ENCODE results near the gene COPA.
A peak's percentile ranks its signal among the peaks of the same experiment; 100 is the strongest.
"Not testable (repeated sequence)": the region's sequence is repeated elsewhere in the genome, so short reads cannot be mapped to it uniquely, and the experiment has no call there.

Gene COPA

GRCh38 chr1:160325252-160325651 lies 17.8 kb downstream of the COPA start:
- peak; percentile 88 for DNase-seq

GRCh38 chr1:160322831-160323230 lies 20.2 kb downstream of the COPA start:
- DNase-seq = no peak

DNA sequence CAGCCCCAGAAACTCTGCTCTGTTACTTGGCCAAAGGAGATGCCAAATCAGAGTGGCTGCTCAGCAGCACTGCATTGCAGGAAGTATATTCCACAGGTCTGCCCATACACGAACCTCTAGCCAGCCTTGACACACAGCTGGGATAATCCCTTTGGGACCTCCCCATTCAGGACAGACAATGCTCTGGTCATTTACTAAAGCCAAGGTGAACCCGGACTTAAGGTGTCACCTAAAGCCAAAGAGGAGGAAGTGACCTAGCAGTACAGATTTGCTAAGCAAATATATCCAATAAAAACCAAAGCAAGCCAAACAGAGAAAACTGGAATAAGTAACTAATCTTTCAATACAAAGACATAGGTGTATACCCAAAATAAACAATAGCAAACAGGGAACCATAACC lies 27.7 kb downstream of the COPA start:
- no peak for DNase-seq

DNA sequence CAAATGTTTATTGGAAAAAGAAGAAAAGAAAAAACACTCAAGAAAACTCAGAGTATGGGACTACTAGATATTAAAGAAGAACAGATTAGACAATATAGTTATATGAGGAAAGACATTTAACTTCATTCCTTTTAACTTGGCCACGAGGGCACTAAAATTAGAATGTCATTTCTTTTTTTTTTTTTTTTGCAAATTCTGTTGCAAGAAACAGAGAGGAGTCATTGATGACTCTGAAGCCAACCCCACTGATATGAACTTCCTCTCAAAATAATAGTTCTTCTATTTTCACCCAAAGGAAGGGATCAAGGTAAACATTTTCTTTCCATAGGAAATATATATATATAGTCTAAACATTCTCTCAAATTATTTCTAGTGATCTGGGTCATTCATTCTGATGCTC lies 33.5 kb downstream of the COPA start:
- DNase-seq = no peak

GRCh38 chr1:160309185-160309557 lies 33.9 kb downstream of the COPA start:
- DNase-seq = no peak

DNA sequence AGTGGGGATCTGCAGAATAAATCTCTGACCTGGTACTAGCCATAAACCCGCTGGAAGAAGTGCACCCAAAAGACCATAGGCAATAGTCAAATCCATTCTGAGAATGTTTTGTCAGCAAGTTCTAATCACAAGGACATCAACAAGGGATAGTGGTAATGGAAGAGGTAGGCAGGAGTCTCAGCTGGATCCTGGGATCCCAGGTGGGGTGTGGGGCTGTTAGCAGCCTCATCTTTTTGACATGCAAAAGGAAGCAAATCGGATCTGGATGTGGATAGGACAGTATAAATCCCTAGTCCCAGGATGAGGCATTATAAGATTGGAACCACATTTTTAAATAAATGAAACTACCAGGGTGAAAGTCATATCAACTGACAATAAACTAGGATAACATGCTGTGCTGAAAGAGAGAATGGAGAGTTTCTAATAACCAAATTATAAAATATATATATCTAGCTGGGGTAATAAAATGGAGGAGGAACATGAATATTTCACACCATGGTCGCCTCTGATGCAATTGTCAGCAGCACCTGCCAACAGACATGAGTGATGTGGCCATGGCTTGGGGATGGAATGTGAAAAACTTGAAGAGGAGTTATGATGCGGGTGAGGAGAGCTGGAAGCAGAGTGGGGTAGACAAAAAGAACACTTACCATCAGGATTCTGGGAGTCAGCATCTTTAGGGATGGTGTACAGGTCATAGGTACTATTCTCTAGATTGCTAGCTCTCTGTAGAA lies 34.4 kb downstream of the COPA start:
- no peak for DNase-seq

DNA sequence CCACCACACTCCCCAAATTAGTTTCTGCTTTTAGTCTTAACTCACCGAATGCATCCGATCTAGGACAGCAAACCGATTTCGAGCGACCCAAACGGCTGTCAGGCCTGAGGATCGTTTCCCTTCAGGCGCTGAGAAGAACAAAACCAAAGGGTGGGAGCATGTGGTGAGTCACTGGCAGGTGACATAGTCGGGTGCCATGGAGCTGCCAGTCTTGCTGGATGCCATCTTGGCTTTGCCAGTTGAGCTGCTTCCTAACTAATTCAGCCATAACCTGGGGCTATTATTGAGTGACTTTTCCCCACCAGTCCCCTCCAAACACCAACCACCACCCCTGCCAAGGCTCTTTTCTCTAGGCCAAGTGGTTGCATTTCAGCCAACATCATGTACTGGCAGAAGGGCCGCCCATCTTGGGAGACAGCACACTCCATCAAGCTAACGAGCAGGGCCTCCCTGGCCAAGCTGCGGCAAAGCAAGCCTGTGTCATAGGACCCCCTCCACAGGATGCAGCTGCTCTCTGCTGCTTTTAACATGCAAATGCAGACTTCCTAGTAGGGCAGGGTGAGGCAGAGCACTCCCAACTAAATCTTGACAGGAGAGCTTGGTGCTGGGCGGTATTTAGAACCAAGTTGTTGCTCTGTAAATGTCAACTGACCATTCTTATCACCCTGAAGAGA lies 35.8 kb downstream of the COPA start:
- no peak for DNase-seq

DNA sequence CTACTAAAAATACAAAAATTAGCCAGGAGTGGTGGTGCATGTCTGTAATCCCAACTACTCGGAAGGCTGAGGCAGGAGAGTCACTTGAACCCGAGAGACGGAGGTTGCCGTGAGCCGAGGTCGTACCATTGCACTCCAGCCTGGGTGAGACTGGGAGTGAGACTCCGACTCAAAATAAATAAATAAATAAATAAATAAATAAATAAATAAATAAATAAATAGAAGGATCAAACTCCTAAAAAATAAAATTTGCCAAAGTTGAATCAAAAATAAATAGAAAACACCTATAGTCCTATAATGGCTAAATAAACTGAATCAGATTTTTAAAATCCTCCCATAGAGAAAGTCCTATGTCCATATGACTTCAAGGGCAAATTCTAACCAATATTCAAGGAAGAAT lies 42.9 kb downstream of the COPA start:
- no peak for DNase-seq

GRCh38 chr1:160296036-160296435 lies 47.0 kb downstream of the COPA start:
- no peak for DNase-seq

- no peak for DNase-seq
These were observed 49.8 kb downstream of the COPA start for GRCh38 chr1:160293020-160293968.

DNA sequence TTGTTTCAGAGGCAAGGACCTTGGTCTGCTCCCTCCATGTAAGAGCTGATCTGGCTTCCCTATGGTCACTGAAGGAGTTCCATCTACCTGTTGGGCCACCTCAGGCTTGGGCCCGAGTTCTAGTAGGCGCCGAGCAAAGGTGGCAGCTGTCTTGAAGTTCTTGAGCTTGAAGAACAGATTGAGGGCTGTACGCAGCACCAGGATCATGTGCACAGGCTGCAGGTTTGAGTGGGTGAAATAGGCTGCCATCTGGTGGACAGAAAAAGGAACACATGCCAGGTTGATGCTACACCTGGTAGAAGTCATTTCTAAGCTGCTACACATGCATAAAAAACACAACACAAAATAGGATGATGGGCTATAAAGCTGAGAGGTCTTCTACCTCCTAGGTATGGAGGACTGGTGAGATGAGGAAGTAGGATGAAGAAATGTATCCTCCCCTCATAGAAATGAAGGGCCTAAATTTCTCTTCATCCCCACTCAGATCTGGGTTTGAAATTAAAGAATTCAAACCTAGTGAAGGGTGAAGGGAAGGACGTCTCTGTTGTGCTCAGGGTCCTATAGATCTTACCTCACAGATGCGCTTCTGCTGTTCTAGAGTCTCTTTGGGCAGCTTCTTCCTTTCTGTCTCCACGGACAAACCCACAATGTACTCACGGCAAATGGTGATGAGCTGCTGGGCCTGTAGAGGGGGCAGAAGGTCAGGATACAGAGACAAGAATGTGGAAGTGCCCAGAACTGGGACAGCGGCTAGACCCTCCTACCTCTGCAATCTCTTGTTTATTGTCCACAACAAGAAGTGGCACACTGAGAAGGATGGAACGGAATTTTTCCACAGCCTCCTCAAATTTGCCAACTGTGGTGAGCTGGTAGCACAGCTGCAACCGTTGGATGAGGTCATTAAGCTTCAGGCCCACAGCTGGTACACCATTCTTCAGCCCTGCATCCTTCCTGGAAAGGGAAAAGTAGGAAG lies 51.5 kb downstream of the COPA start:
- peak; percentile 44 for DNase-seq

- DNase-seq = not testable (repeated sequence)
These were observed 55.3 kb downstream of the COPA start for GRCh38 chr1:160287769-160288168.

- no peak for DNase-seq
These were observed 57.5 kb downstream of the COPA start for GRCh38 chr1:160285506-160285905.

DNA sequence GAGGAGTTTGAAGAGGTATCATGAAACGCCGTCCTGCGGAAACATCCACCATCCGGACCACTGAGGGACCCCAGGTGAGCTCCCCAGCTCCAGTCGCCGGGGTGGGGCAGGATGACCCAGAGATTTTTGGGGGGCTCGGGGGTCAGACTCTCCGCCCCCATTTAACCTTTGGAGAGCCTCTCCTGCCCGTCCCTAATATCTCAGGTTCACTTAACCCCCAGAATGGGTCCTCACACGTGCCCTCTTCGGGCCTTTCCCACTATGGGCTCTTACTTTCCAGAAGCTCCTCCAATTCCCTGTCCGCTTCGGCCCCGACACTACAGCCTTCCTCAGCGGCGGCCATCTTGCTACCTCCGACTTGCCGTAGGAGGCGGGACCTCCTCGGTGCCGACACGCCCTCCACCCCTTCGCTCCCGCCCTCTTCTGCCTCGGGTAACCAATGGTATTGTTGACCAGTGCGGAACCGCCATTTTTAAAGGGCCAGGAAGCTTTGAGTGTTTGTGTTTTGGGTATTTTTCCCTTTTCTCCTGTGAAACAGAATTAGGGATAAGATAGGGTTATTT lies 58.2 kb downstream of the COPA start, which contains the start of gene PEX19:
TSS of gene PEX19 (minus strand) at position 352 of the 563 bp plus-strand sequence. CDS start at position 343, 9 bp downstream.
- peak; percentile 87 for DNase-seq

GRCh38 chr1:160284220-160284781 lies 58.7 kb downstream of the COPA start:
- DNase-seq = no peak

DNA sequence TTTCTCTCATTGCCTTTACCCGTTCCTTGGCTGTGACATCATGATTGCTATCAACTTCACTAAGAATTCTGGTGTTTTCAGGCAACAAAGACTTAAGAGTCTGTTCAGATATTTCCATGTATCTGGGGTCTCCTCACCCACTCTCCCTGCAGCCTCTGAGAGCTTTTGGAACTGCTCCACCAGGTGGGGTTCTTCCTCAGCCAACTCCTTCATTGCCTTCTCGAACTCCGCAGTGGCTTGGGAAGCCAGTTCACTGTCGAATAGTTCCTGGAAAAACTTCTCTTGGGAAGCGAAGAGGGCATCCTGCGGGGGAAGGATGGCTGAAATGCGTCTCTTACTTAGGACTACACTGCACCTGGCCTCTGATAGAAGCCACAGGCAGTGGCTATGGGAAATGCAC lies 60.2 kb downstream of the COPA start:
- no peak for DNase-seq

- no peak for DNase-seq
These were observed 65.1 kb downstream of the COPA start for GRCh38 chr1:160277987-160278386.

- no peak for DNase-seq
These were observed 65.7 kb downstream of the COPA start for GRCh38 chr1:160277330-160277729.

DNA sequence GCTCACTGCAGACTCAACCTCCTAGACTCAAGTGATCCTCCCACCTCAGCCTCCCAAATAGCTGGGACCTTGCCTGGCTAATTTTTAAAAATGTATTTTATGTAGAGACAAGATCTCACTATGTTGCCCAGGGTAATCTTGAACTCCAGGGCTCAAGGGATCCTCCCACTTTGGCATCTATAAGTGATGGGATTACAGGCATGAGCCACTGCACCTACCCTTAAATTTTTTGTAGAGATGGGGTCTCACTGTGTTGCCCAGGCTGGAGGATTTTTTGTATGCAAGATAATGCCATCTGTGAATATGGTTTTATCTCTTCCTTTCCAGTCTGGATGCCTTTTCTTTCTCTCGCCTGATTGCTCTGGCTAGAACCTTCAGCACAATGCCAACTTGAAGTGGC lies 72.0 kb downstream of the COPA start:
- no peak for DNase-seq

DNA sequence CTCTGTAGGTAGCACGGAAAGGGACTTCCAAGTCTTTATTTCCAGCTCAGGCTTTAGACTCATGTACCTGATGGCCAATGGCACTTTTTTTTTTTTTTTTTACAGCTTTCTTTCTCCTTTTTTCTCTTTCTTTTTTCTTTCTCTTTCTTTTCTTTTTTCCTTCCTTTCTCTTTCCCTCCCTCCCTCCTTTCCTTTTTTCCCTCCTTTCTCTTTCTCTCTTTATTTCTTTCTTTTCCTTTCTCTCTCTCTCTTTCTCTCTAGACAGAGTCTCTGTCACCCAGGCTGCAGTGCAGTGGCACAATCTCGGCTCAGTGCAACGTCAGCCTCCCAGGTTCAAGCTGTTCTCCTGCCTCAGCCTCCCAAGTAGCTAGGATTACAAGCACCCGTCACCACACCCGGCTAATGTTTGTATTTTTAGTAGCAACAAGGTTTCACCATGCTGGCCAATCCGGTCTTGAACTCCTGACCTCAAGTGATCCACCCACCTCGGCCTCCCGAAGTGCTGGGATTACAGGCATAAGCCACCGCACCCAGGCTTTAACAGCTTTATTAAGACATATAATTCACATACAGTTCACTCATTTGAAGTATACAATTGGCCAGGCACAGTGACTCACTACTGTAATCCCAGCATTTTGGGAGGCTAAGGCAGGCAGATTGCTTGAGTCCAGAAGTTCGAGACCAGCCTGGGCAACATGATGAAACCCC lies 75.6 kb downstream of the COPA start:
- DNase-seq = no peak

DNA sequence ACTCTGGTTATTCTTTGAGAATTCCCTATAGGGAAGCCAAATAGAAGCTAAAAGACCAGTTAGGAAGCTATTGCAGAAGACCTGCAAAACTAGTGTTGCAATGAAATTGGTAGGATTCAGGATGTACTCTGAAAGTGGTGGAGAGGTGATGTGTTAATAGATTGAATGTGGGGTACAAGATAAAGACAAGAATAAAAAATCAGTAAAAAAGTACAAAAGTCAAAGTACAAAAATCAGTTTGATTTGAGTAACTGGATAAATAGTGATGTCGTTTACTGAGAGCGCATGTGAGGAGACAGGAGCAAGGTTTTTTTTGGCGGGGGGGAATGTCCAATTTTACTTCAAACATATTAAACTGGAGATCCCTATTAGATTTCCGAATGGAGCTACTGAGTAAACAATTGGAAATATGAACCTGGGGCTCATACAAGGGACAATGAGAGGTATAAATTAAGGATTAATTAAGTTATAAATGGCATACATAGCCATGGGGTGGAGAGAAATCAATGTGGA lies 78.2 kb downstream of the COPA start:
- no peak for DNase-seq

Measured in NCI-H1092 (cell line).